ENCODE measurements around the gene CNOT10. TPM values are rescaled to one million over a fixed set of nuclear protein-coding genes. Genes with fewer than 3 reads are reported as not detected.

Gene CNOT10
- total and polyA plus RNA-seq, 2 donors (not counting 1 experiment from before 2014, with no cell fraction given): 22.6 to 69.0 TPM

DNA sequence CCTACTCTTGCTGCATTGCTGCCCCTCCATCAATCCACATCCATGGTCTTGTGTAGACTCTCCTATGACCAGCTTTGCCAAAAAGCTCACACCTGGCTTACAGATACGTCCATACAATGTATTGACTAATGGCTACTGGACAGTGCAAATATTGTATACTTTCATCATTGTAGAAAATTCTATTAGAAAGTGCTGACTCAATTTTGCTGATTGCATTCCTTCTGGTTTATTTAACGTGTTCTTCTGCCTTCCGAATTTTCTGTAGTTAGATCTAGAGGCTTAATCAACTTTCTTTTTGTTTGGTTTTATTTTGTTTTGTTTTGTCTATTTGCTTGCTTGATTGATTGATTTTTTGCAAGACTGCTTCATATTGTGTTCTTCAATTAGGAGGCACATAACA is 29.8 kb upstream of the CNOT10 start:
- no peaks in the 10 kb centered on the region for H3K9me3 Mint-ChIP-seq (ENCODE audit: insufficient read depth)
- Histone ChIP-seq H3K79me2 (ENCODE audit: control insufficient read depth, insufficient read depth, low read length) (no peaks in the 10 kb centered on the region), H3K4me1 (ENCODE audit: control insufficient read depth in 2 of 2, insufficient read depth in 2 of 2, low read length in 2 of 2) (no peaks in the 10 kb centered on the region), H4K20me1 (ENCODE audit: control insufficient read depth, insufficient read depth, low read length, poor library complexity, severe bottlenecking) (no peaks in the 10 kb centered on the region), H3K9me3 (ENCODE audit: control extremely low read depth in 1 of 3, control insufficient read depth in 2 of 3, insufficient read depth in 1 of 3, low read length in 2 of 3) (peaks cover 0 to 11% (median 0%) of the 10 kb centered on the region in 3 donors), H3K27ac (ENCODE audit: low read length in 2 of 2) (no peak overlapping the region), H3K9ac (ENCODE audit: low read length) (no peak overlapping the region), H3K4me2 (replicated peaks; ENCODE audit: low read depth, low read length, poor library complexity, severe bottlenecking) (no peak overlapping the region), H3K27me3 (replicated peaks in 1 of 4; ENCODE audit: control extremely low read depth in 1 of 4, control insufficient read depth in 3 of 4, insufficient read depth in 4 of 4, low read length in 3 of 4) (peaks cover 0 to 6% (median 4%) of the 10 kb centered on the region in 4 experiments), H3K36me3 (replicated peaks in 1 of 2; ENCODE audit: control extremely low read depth in 1 of 2, control insufficient read depth in 1 of 2, extremely low read depth in 1 of 2, insufficient read depth in 2 of 2, low read length in 1 of 2) (no peaks in the 10 kb centered on the region), H3K4me3 (ENCODE audit: control extremely low read depth in 1 of 5, extremely low read depth in 1 of 5, insufficient read depth in 1 of 5, low read depth in 2 of 5, low read length in 4 of 5) (no peak overlapping the region), H2AFZ (ENCODE audit: insufficient read depth, low read depth, low read length, poor library complexity, severe bottlenecking) (no peak overlapping the region)
- intact Hi-C loops (cut with micrococcal nuclease): no loop called here
- no CpG with 5 or more reads among the region's 3 CpGs for whole genome bisulfite sequencing (ENCODE audit: insufficient coverage)
- H3K4me3 Mint-ChIP-seq: no peak overlapping the region
- POLR2A ChIA-PET: no interaction called here
- H3K4me1 Mint-ChIP-seq: no peaks in the 10 kb centered on the region
- ATAC-seq (ENCODE audit: low read depth): no peak
- CTCF ChIA-PET: no interaction called here
- H3K27ac Mint-ChIP-seq: no peak overlapping the region
- H3K27me3 Mint-ChIP-seq: peaks cover 20% of the 10 kb centered on the region
- TF ChIP-seq CTCF (IDR thresholded peaks at IDR 0.05): no peak
- no peak for TF ChIP-seq EZH2 (IDR thresholded peaks at IDR 0.05; ENCODE audit: borderline replicate concordance, insufficient read depth, low read depth, low read length, poor library complexity, severe bottlenecking)
- DNase-seq: no peak

DNA sequence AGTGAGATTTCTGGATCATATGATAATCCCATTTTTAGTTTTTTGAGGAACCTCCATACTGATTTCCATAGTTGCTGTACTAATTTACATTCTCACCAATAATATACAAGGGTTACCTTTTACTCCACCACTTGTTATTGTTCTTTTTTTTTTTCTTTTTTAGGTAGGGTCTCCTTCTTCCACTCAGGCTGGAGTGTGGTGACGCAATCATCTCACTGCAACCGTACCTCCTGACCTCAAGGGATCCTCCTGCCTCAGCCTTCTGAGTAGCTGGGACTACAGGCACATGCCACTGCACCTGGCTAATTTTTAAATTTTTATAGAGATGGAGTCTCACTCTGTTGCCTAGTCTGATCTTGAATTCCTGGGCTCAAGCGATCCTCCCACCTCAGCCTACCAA is 24.4 kb upstream of the CNOT10 start:
- Mint-ChIP-seq H3K27ac (no peak overlapping the region), H3K9me3 (ENCODE audit: insufficient read depth) (no peaks in the 10 kb centered on the region), H3K27me3 (peaks cover 23% of the 10 kb centered on the region), H3K4me1 (no peaks in the 10 kb centered on the region), H3K4me3 (no peak overlapping the region)
- no peak overlapping the region for H3K9ac ChIP-seq (ENCODE audit: low read length)
- ATAC-seq (ENCODE audit: low read depth) (no peak), DNase-seq (no peak)
- CTCF ChIA-PET: interaction anchor here (1.5 to 4.5 kb wide), 2 partner anchors 10 to 150 kb away, joined by 3 to 27 read pairs; no protein-coding TSS in a partner anchor
- no peaks in the 10 kb centered on the region for H3K4me1 ChIP-seq (ENCODE audit: control insufficient read depth in 2 of 2, insufficient read depth in 2 of 2, low read length in 2 of 2)
- H2AFZ ChIP-seq (ENCODE audit: insufficient read depth, low read depth, low read length, poor library complexity, severe bottlenecking): no peak overlapping the region
- no peaks in the 10 kb centered on the region for H3K79me2 ChIP-seq (ENCODE audit: control insufficient read depth, insufficient read depth, low read length)
- intact Hi-C loops (cut with micrococcal nuclease): no loop called here
- POLR2A ChIA-PET: interaction anchor here (0.7 kb wide), 1 partner anchor 205 kb away, joined by 3 read pairs; no protein-coding TSS in a partner anchor
- no peaks in the 10 kb centered on the region for H3K9me3 ChIP-seq (ENCODE audit: control extremely low read depth in 1 of 3, control insufficient read depth in 2 of 3, insufficient read depth in 1 of 3, low read length in 2 of 3)
- H3K36me3 ChIP-seq (replicated peaks in 1 of 2; ENCODE audit: control extremely low read depth in 1 of 2, control insufficient read depth in 1 of 2, extremely low read depth in 1 of 2, insufficient read depth in 2 of 2, low read length in 1 of 2): no peaks in the 10 kb centered on the region
- WGBS (ENCODE audit: insufficient coverage): 100% methylated on average over 1 of the region's 3 CpGs
- no peak overlapping the region for H3K4me3 ChIP-seq (ENCODE audit: control extremely low read depth in 1 of 5, extremely low read depth in 1 of 5, insufficient read depth in 1 of 5, low read depth in 2 of 5, low read length in 4 of 5)
- H4K20me1 ChIP-seq (ENCODE audit: control insufficient read depth, insufficient read depth, low read length, poor library complexity, severe bottlenecking): no peaks in the 10 kb centered on the region
- TF ChIP-seq CTCF (IDR thresholded peaks at IDR 0.05) (no peak), EZH2 (IDR thresholded peaks at IDR 0.05; ENCODE audit: borderline replicate concordance, insufficient read depth, low read depth, low read length, poor library complexity, severe bottlenecking) (no peak)
- H3K27ac ChIP-seq (ENCODE audit: low read length in 2 of 2): no peak overlapping the region
- peaks cover 0 to 6% (median 4%) of the 10 kb centered on the region in 4 experiments for H3K27me3 ChIP-seq (replicated peaks in 1 of 4; ENCODE audit: control extremely low read depth in 1 of 4, control insufficient read depth in 3 of 4, insufficient read depth in 4 of 4, low read length in 3 of 4)
- no peak overlapping the region for H3K4me2 ChIP-seq (replicated peaks; ENCODE audit: low read depth, low read length, poor library complexity, severe bottlenecking)

All from B cell (primary cell).